C4-2B (cell line): ENCODE data around the gene PRKD1.

Source experiments
- CTCF ChIP-seq: fragments of 450-650 bp; conservative IDR thresholded peaks from 2 replicates; pipeline ENCODE4 v1.5.1; 2017; ENCODE audit warnings: mild to moderate bottlenecking
- ZFX ChIP-seq: fragments of 450-650 bp; IDR thresholded peaks from 2 replicates; pipeline ENCODE4 v1.6.1; 2017

DNA sequence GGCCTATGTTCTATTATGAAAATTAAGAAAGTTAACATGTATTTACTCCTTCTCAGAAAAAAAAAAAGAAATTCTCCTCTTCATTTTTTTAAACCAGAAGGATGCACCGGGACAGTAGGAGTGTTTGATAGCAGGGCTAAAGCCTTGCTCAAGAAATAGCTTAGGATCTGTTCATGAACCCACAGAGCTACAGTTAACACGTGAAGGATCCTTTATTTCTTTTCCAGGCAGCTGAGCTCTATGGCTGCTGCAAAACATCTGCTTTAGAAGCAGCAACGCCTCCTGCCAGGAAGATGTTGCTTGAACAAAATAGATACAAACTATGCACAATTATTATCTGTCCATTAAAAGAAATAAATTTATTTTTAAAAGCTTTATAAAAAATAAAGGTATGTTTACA is 254.8 kb downstream of the PRKD1 start:
- no peak for TF ChIP-seq CTCF
- TF ChIP-seq ZFX, result no peak
